ENCODE data around the gene FUOM. TPM values are rescaled to one million over a fixed set of nuclear protein-coding genes. Genes with fewer than 3 reads are reported as not detected.

The FUOM gene
- total RNA-seq = 10 to 100 TPM in 1 of 2 donors, 1 to 10 TPM in 1; 9.5 to 12.8 TPM
- 13.6 TPM for polyA plus RNA-seq (ENCODE audit: insufficient read depth, low read depth, low replicate concordance)
- long read RNA-seq, donor 1, partial matches to known transcripts = 0 of 3 reads
- long read RNA-seq, donor 1, other reads (novel, unspliced or antisense) = 0 of 3 reads
- long read RNA-seq, donor 2, partial matches to known transcripts = 0 of 3 reads
- long read RNA-seq, donor 2, other reads (novel, unspliced or antisense) = 0 of 3 reads

- 2% methylated on average over 15 to 60 of the region's 83 CpGs for WGBS, 2 donors
- DNase-seq = no peak
- Histone ChIP-seq H3K4me3 (peak within 1 kb of the TSS; percentile 55 to 61), H3K36me3 (ENCODE audit: low read depth, missing control alignments) (no peaks in the 10 kb centered on the region), H3K9me3 (no peaks in the 10 kb centered on the region), H3K27me3 (no peaks in the 10 kb centered on the region), H3K27ac (peak within 1 kb of the TSS in 1 of 2 donors; percentile 36), H3K4me1 (peaks cover 9% of the 10 kb centered on the region)
- TF ChIP-seq CTCF (IDR thresholded peaks at IDR 0.05) = no peak
- TF ChIP-seq POLR2A (IDR thresholded peaks at IDR 0.05) = no peak
- intact Hi-C loops (cut with DNase I; ENCODE audit: low total_unique reads) = no loop called here
These were observed at the start of gene FUOM for GRCh38 chr10:133357285-133358161. Gene FUOM, minus strand, starts transcription at chr10:133358019. Its CDS starts 12 bp downstream, at chr10:133358007.

- H3K4me3 ChIP-seq = no peak overlapping the region
- 96 to 97% methylated on average over 8 of the region's 8 CpGs for WGBS, 2 donors
- TF ChIP-seq CTCF (IDR thresholded peaks at IDR 0.05) = no peak
- TF ChIP-seq POLR2A (IDR thresholded peaks at IDR 0.05) = no peak
- no peaks in the 10 kb centered on the region for H3K9me3 ChIP-seq
- H3K27ac ChIP-seq = no peak overlapping the region
- no peaks in the 10 kb centered on the region for H3K36me3 ChIP-seq (ENCODE audit: low read depth, missing control alignments)
- DNase-seq = no peak
- H3K4me1 ChIP-seq = peaks cover 8% of the 10 kb centered on the region
- H3K27me3 ChIP-seq = no peaks in the 10 kb centered on the region
- intact Hi-C loops (cut with DNase I; ENCODE audit: low total_unique reads) = no loop called here
These were observed 48.2 kb upstream of the FUOM start for GRCh38 chr10:133405844-133406527.

- Histone ChIP-seq H3K4me1 (peaks cover 16% of the 10 kb centered on the region), H3K9me3 (no peaks in the 10 kb centered on the region), H3K4me3 (no peak overlapping the region), H3K27me3 (no peaks in the 10 kb centered on the region), H3K27ac (no peak overlapping the region), H3K36me3 (ENCODE audit: low read depth, missing control alignments) (no peaks in the 10 kb centered on the region)
- WGBS, 2 donors = 52 to 61% methylated on average over 2 of the region's 2 CpGs
- TF ChIP-seq POLR2A (IDR thresholded peaks at IDR 0.05) (no peak), CTCF (IDR thresholded peaks at IDR 0.05) (no peak)
- intact Hi-C loops (cut with DNase I; ENCODE audit: low total_unique reads) = no loop called here
- no peak for DNase-seq
These were observed 47.5 kb upstream of the FUOM start for GRCh38 chr10:133405272-133405671.

GRCh38 chr10:133403784-133404183 lies 46.0 kb upstream of the FUOM start:
- TF ChIP-seq CTCF (IDR thresholded peaks at IDR 0.05) (no peak), POLR2A (IDR thresholded peaks at IDR 0.05) (no peak)
- intact Hi-C loops (cut with DNase I; ENCODE audit: low total_unique reads) = no loop called here
- H3K9me3 ChIP-seq = no peaks in the 10 kb centered on the region
- WGBS, 2 donors = 88 to 92% methylated on average over 5 of the region's 5 CpGs
- peaks cover 18% of the 10 kb centered on the region for H3K4me1 ChIP-seq
- H3K27me3 ChIP-seq = no peaks in the 10 kb centered on the region
- no peaks in the 10 kb centered on the region for H3K36me3 ChIP-seq (ENCODE audit: low read depth, missing control alignments)
- H3K4me3 ChIP-seq = no peak overlapping the region
- H3K27ac ChIP-seq = no peak overlapping the region
- no peak for DNase-seq

Measured in testis (tissue), 5 donors.